Large intestine (tissue), 3 donors: ENCODE measurements around the gene SPINK1. TPM values are rescaled to one million over a fixed set of nuclear protein-coding genes. Genes with fewer than 3 reads are reported as not detected.

Experiments
- DNase-seq, 2 donors: peaks; one replicate each; pipeline versions ENCODE4 v3.0.0 to v3.0.0-alpha.2; 2013
- H3K27ac ChIP-seq: one replicate; pipeline ENCODE4 v1.5.1; 2013; ENCODE audit warnings: low read length
- H3K27me3 ChIP-seq: 2 replicates; pipeline ENCODE4 v1.6.1; 2013; ENCODE audit warnings: low read length; ENCODE audit not compliant: control insufficient read depth, insufficient read depth
- H3K36me3 ChIP-seq: 2 replicates; pipeline ENCODE4 v1.6.1; 2013; ENCODE audit warnings: low read length; ENCODE audit not compliant: control insufficient read depth, insufficient read depth
- H3K4me1 ChIP-seq: one replicate; pipeline ENCODE4 v1.6.1; 2013; ENCODE audit warnings: low read length; ENCODE audit not compliant: control insufficient read depth, insufficient read depth
- H3K4me3 ChIP-seq: one replicate; pipeline ENCODE4 v1.5.1; 2013; ENCODE audit warnings: low read length
- H3K9me3 ChIP-seq: one replicate; pipeline ENCODE4 v1.6.1; 2013; ENCODE audit warnings: mild to moderate bottlenecking, low read depth, low read length, moderate library complexity; ENCODE audit not compliant: control insufficient read depth
- whole genome bisulfite sequencing: methylation state at CpG from one replicate; pipeline ENCODE4 v1.1.5; 2013; ENCODE audit warnings: low lambda C conversion rate; ENCODE audit not compliant: insufficient coverage; 5-methylcytosine and 5-hydroxymethylcytosine counted together
- polyA plus RNA-seq: library from polyadenylated mRNA; unstranded; fragments of 120-200 nt; gene quantifications from one replicate; pipeline ENCODE4 v1.2.1, GENCODE V29; 2013

SPINK1 gene
- polyA plus RNA-seq, 1 donor: 259 TPM

DNA sequence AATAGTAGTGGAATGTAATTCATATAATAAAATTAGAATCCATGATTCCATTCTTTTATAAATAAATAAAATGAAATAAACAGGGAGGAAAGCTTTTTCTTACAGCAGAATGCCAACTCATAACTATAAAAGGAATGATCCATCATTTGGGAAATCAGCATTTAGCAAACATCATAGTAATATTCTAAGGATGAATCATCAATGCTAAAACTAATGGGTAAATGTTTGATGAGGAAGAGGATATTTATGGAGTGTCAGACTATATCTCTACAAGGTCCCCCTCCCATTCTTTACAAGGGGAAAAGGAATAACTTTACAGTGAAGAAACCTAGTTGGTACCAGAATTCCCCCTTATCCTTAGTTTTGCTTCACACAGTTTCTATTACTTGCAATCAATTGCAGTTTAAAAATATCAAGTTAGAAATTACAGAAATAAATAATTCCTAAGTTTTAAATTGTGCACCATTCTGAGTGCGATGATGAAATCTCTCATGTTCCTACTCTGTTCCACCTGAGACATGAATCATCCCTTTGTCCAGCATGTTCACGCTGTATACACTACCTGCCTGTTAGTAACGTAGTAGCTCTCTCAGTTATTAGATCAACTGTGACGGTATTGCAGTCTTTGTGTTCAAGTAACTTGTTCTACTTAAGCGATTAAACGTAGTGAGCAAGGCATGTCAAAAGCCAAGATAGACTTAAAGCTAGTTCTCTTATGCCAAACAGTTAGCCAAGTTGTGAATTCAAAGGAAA is 34.7 kb downstream of the SPINK1 start:
- no peaks in the 10 kb centered on the region for H3K4me1 ChIP-seq
- H3K27me3 ChIP-seq: no peaks in the 10 kb centered on the region
- no peak overlapping the region for H3K27ac ChIP-seq
- H3K9me3 ChIP-seq: no peaks in the 10 kb centered on the region
- no CpG with 5 or more reads among the region's 6 CpGs for WGBS
- H3K36me3 ChIP-seq: no peaks in the 10 kb centered on the region
- no peak for DNase-seq
- no peak overlapping the region for H3K4me3 ChIP-seq

- no peak for DNase-seq
- Histone ChIP-seq H3K27me3 (no peaks in the 10 kb centered on the region), H3K27ac (no peak overlapping the region), H3K9me3 (no peaks in the 10 kb centered on the region), H3K4me1 (no peaks in the 10 kb centered on the region), H3K36me3 (no peaks in the 10 kb centered on the region), H3K4me3 (no peak overlapping the region)
- 40% methylated on average over 1 of the region's 6 CpGs for WGBS
Observed at GRCh38 chr5:147791181-147791580, 40.3 kb downstream of the SPINK1 start.

- no peaks in the 10 kb centered on the region for H3K4me1 ChIP-seq
- H3K9me3 ChIP-seq: no peaks in the 10 kb centered on the region
- no CpG with 5 or more reads among the region's 2 CpGs for WGBS
- no peak for DNase-seq
- no peaks in the 10 kb centered on the region for H3K27me3 ChIP-seq
- no peak overlapping the region for H3K27ac ChIP-seq
- no peaks in the 10 kb centered on the region for H3K36me3 ChIP-seq
- no peak overlapping the region for H3K4me3 ChIP-seq
Observed at GRCh38 chr5:147789820-147790219, 41.7 kb downstream of the SPINK1 start.

DNA sequence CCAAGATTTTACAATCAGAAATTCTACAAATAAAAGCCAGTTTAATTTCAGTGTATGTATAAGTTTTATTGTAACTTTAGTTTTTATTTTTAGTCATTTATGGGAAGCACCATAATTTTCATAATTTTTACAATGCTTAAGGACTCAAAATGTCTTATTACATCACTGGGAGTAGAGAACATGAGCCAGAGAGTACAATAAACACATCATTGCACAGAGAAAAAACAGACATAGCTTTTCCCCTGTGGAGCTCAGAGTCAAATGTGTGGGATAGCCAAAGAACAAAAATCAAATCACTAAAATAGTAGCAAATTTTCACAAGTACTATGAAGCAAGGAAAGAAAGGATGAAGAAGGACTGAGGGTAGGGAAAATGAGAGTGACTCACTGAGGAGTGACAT is 43.4 kb downstream of the SPINK1 start:
- no peak for DNase-seq
- Histone ChIP-seq H3K4me3 (no peak overlapping the region), H3K9me3 (no peaks in the 10 kb centered on the region), H3K4me1 (no peaks in the 10 kb centered on the region), H3K27ac (no peak overlapping the region), H3K27me3 (peaks cover 2% of the 10 kb centered on the region), H3K36me3 (no peaks in the 10 kb centered on the region)

- H3K27me3 ChIP-seq: peaks cover 8% of the 10 kb centered on the region
- no peaks in the 10 kb centered on the region for H3K9me3 ChIP-seq
- DNase-seq: no peak
- no peak overlapping the region for H3K27ac ChIP-seq
- H3K4me3 ChIP-seq: no peak overlapping the region
- H3K4me1 ChIP-seq: no peaks in the 10 kb centered on the region
- H3K36me3 ChIP-seq: no peaks in the 10 kb centered on the region
- 100% methylated on average over 2 of the region's 2 CpGs for WGBS
Observed at GRCh38 chr5:147786142-147786541, 45.3 kb downstream of the SPINK1 start.

DNA sequence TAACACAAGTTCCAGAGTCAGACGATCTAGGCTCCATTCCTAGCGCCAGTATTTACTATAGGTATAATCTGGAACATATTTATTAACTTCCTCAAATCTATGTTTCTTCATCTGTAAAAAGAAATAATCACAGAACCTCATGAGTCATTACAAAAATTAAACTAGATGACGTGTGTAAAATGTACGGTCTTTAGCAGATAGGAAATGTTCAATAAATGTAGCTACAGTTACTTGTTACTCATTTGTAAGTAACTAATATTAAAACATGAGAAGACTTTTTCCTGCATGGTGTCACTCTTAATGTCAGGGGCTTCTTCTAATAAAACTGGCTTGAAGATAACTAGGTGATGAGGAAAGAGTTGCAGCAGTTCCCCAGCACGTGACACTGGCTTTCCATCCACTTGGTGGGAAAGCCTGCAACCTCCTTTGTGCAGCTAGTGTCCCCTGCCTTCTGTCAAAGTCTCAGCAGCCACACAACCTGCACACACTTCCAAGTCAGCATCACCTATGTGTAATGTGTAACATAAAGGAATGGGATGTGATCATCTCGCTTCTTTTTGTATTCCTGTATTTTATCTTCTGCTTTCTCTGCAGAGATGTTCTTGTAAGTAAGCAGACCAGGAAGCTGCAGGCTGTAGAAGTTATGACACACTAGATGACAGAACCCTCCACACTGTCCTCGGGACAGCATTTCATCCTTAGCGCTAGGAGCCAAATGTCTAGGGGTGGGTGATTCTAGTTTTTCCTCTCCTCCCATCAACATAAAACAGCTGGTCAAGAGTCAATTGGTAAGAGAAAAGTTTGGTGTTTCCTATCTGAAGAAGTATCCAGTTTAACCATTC is 47.1 kb downstream of the SPINK1 start:
- DNase-seq: no peak
- no peaks in the 10 kb centered on the region for H3K36me3 ChIP-seq
- peaks cover 8% of the 10 kb centered on the region for H3K27me3 ChIP-seq
- WGBS: 60% methylated on average over 3 of the region's 8 CpGs
- H3K4me1 ChIP-seq: no peaks in the 10 kb centered on the region
- no peak overlapping the region for H3K27ac ChIP-seq
- H3K9me3 ChIP-seq: no peaks in the 10 kb centered on the region
- H3K4me3 ChIP-seq: no peak overlapping the region

DNA sequence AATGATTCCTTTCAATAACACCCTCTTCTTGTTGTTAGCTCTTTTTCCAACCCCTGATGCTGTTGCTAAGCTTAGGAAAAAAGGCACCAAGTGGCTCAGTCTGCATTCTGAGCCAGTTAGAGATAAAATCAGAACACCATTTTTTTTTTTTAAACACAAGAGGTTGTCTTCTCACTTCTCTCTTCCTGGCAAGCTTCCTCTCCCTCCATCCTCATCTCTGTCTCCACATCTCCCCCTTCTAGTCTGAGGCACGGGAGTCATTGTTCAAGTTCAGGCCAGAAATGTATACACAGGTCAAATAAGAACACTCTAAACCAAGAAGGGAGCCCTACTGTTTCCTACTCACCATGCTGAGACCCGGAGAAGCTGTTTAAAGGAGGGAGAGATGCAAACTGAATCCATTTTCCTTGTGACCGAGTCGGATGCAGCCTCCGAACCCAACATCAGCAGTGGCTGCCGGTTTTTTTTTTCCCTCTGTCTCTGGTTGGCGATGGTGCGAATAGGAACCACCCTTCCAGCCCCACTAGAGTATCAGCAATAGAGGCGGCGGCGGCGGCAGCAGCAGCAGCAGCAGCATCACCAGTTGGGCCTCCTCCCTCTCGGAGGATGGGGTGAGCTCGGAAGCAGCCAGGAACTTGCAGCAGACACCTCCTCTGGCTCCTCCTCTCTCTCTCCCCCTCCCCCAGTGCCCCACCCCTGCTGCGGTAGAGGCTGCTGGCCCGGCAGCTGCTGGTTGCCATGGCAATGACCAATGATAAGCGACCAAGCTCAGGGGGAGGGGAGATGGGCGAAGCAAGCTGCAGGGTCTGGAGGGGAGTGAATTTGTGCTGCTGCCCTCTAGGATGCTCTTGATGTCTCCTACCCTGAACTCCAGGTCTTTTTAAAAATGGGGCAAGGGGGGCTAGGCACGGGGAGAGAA is 49.1 kb downstream of the SPINK1 start, which contains the start of gene JAKMIP2:
JAKMIP2 (minus strand) TSS at position 619 of the 919 bp plus-strand sequence. CDS start 110,922 bp downstream, outside the sequence.
- Histone ChIP-seq H3K4me3 (peak within 1 kb of the TSS; percentile 39), H3K36me3 (no peaks in the 10 kb centered on the region), H3K27ac (no peak within 1 kb of the TSS), H3K27me3 (peaks cover 8% of the 10 kb centered on the region), H3K9me3 (no peaks in the 10 kb centered on the region), H3K4me1 (no peaks in the 10 kb centered on the region)
- WGBS: no CpG with 5 or more reads among the region's 19 CpGs
- DNase-seq: peak; percentile 66 to 73

DNA sequence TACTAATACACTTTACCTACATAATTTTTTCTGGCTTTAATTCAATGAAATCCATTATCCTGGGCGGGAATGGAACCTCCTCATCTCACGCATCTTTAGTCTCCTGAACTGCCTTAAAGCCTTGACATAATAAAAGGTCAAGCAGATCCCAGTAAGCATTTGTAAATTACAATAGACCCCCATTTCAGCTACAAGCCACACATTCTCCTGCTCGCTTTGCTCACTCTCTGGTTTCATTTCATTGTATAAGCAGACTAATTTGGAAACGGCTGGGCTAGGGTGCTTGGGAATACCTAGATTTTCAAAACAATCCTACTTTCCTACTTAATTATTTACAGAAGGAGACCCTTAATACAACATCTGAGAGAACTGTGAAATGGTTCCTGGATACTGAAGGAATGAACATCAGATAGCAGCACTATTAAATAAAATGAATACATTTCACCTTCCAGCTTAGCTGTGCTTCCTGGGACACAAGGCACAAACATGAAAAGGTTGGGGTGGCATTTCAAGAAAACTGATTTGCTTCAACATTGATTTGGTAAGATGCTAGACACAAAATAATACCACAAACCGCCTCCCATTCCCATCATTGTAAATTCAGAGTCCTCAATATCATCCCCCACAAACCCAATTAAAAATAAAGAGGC is 50.4 kb downstream of the SPINK1 start:
- Histone ChIP-seq H3K9me3 (no peaks in the 10 kb centered on the region), H3K36me3 (no peaks in the 10 kb centered on the region), H3K27ac (no peak overlapping the region), H3K4me3 (no peak overlapping the region), H3K27me3 (peaks cover 8% of the 10 kb centered on the region), H3K4me1 (no peaks in the 10 kb centered on the region)
- no peak for DNase-seq
- WGBS: no CpG with 5 or more reads among the region's 5 CpGs

DNA sequence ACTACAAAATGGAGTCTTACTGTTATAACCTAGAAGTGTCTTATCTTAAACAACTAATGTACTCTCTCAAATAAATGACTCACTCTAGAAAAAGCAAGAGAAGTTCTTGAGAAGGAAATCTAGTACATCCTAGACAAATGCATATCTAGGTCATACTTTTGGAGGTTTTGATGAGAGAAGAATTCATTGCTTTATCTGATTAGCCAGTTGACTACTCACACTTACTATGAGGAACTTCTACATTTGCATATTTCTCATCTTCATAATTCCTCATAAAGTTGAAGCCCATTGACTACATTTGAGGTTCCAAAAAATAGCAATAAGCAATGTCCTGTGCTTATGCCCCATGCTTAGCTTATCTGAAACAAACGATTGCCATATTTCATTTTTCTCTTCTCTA is 51.8 kb downstream of the SPINK1 start:
- no peaks in the 10 kb centered on the region for H3K4me1 ChIP-seq
- 80% methylated on average over 1 of the region's 1 CpG for WGBS
- no peak overlapping the region for H3K4me3 ChIP-seq
- H3K27me3 ChIP-seq: peaks cover 8% of the 10 kb centered on the region
- H3K36me3 ChIP-seq: no peaks in the 10 kb centered on the region
- no peaks in the 10 kb centered on the region for H3K9me3 ChIP-seq
- no peak overlapping the region for H3K27ac ChIP-seq
- no peak for DNase-seq

DNA sequence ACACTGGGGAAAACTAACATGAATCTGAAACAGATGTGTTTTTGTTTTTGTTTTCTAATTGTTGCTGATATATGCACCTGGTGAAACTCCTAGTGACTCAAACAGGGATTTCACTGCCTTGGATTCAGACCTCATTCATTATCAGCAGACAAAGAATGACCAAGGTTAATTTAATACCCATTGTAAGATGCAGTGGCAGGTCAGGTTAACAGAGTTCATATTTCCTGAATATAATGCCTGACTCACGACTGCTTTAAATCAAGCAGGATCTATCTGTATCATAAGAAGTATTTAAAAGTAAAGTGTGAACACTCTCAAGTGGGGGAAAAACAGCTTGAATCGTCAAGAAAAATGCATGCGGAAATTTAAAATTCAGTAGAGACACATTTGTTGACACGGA is 54.5 kb downstream of the SPINK1 start:
- Histone ChIP-seq H3K4me1 (no peaks in the 10 kb centered on the region), H3K9me3 (no peaks in the 10 kb centered on the region), H3K27ac (no peak overlapping the region), H3K27me3 (peaks cover 1% of the 10 kb centered on the region), H3K4me3 (no peak overlapping the region), H3K36me3 (no peaks in the 10 kb centered on the region)
- DNase-seq: no peak
- 82% methylated on average over 3 of the region's 4 CpGs for WGBS
